ENCODE data around the gene SULT1A2. TPM values are rescaled to one million over a fixed set of nuclear protein-coding genes. Genes with fewer than 3 reads are reported as not detected.
"Not testable (repeated sequence)": the region's sequence is repeated elsewhere in the genome, so short reads cannot be mapped to it uniquely, and the experiment has no call there.

The SULT1A2 gene
- polyA plus RNA-seq (2013, experiment 1 of 2; ENCODE audit: insufficient read length) = not detected
- polyA plus RNA-seq (2013, experiment 2 of 2; ENCODE audit: insufficient read length) = not detected

DNA sequence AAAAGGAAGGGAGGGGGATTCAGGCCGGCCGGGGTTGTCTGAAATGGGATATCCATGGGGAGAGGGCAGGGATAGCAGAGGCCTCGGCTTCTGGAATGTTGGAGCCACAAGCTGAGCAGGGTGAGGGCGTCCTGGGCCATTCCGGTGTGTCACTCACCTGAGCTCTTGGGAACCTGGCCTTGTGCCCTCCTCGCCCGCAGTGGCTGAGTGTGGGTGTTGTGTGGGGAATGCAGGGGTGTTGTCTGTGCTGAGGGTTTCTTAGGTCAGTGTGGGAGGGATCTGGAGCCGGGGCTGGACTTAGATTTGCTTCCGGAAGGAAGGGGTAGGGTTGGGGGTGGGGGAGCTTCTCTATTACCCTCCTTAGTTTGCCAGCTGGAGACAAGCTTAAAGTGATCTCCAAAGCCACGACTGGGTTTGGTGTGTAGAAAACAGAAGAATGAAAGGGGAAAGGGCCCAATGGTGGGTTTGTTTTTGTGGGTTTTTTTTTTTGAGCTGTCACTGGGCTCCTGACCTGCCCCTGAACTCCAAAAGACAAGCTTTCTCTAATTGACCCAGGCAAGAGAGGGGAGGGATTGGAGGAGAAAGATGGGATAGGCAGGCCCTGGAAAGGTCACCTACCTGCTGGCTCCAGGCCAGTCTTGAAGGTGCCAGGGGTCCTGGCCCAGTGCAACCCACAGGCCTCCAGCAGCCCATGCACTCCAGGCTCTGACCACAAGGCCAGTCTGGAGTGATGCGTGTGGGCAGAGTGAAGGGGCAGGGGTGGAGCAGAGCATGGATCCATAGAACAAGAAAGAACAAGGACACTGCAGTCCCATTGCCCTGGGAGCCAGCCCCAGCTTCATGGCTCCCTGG, at the start of gene SULT1A2:
SULT1A2 (minus strand) TSS at position 211 of the 852 bp plus-strand sequence. CDS start 1,120 bp downstream, outside the sequence.
- DNase-seq = no peak

- DNase-seq = not testable (repeated sequence)
Measured at GRCh38 chr16:28639959-28640358, 43.1 kb upstream of the SULT1A2 start.

DNA sequence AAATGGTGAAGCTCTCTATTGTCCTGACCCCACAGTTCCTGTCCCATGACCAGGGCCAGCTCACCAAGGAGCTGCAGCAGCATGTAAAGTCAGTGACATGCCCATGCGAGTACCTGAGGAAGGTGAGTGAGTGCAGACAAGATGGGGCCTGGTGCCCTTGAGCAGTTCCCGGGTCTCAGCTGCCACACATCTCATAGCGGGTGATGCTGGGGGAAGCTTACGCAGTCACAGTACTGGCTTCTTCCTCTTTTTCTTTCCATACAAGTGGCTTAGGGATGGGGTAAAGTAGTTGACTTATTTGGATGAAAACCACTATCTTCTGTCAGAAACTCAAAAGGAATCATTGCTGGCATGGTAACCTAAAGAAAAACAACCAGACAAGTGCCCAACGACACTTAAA, 41.5 kb upstream of the SULT1A2 start:
- DNase-seq = not testable (repeated sequence)

DNA sequence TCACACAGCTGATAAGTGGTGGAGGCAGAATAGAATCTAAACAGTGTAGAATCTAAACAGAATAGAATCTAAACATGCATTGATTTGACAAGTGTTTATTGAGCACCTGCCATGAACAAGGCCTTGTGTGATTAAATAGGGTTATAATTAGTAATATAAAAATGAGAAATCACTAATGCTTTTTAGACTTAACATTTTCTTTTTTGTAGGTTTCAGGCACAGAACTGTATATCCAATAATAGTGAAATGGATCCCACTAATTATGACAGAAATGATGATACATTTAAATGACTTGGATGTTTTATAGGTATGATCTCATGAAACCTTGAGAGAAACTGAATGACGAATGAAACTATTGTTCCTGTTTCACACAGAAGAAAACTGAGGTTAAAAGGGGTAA, 40.9 kb upstream of the SULT1A2 start, which contains the start of gene NPIPB8:
NPIPB8 (plus strand) TSS at position 301 of the 400 bp plus-strand sequence. CDS start 296 bp downstream, outside the sequence.
- DNase-seq = not testable (repeated sequence)

DNA sequence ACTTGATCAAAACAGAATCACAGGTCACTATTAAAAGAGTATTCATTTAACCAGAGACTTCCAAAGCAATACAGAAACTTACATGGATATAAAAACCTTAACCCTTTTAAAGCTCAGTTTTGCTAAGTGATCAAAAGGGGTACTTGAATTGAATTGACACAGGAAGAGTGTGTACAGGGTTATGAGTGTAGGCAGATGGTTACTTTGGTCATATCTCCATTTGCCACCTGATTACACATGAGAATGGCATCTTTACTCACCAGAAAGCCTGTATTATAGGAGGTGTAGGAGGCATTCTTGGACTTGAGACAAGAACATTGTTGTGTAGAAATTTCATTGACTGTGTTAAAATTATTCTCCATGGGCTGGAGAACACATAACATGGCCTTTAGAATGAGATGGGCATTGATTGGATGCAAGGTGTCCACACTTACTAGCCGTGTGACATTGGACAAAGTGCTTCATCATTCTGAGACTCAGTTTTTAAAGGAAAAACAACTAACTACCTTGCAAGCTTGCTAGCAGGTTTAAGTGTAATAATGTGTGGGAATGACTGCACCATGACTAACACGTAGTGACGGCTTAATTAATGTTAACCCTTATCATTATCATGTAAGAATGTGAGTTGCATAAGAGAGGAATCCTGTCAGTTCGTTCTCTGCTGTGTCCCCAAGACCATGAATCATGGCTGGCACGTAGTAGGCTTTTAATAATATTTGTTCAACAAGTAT, 39.4 kb upstream of the SULT1A2 start:
- DNase-seq = peak; percentile 35

DNA sequence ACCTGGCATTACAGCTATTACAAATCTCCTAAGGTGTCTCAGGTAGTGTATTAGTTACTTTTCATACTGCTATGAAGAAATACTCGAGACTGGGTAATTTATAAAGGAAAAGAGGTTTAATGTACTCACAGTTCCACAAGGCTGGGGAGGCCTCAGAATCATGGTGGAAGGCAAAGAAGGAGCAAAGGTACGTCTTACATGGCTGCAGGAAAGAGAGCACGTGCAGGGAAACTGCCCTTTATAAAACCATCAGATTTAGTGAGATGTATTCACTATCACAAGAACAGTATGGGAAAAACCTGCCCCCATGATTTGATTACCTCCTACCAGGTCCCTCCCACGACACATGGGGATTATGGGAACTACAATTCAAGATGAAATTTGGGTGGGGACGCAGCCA, 34.1 kb upstream of the SULT1A2 start:
- DNase-seq = not testable (repeated sequence)

DNA sequence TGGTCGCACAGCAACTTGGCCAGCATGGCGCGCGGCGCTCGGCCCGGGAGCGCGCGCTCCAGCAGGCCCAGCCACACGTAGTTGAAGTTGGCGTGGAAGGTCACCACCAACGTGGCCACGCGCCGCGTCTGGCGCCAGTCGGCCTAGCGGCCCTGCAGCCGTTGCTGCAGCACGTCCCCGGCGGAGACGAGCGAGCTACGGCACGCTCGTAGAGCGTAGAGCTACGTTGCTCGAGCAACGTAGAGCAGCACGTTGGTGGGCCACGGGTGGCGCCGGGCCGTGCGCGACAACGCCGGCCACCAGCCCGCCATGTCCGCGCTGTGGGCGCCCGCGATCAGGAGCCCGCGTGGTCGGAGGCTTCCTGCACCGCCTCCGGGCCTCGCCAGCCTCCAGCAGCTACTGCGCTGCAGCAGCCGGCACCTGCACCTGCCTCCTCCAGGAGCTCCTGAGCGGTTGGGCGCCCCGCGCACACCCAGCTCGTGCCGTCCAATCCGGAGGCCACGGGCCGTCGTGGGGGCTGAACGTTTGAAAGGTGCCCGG, 26.4 kb upstream of the SULT1A2 start:
- no peak for DNase-seq

- not testable (repeated sequence) for DNase-seq
Measured at GRCh38 chr16:28622532-28623171, 25.8 kb upstream of the SULT1A2 start.

DNA sequence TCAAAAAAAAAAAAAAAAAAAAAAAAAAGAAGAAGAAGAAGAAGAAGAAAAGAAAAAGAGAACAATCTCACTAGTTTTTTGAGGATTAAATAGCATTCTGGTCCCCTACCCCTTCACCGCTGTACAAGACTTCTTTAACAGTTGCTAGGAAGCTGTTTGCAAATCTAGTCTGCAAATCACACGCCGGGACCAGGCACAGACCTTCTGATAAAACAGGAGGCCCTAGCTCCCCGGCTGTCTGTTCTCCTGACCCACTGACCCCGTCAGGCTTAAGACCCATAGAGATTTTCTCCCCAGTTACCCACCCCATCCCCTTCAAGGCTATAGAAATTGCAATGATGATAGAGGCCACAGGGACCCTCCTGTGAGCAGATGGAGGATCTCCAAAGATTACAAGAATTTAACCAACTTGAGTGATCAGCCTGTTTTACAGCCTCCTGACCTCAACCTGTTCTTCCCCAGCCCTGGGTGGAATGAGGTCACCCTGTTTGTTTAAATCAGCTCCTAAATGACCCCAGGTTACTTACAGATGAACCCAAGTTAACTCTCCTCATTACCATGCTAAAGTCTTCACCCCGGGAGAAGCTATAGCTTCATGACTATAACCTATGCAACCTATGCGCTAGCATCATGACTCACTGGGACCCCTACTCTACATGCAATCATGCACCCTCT, 24.8 kb upstream of the SULT1A2 start:
- DNase-seq = no peak

- DNase-seq = not testable (repeated sequence)
Measured at GRCh38 chr16:28620316-28620715, 23.5 kb upstream of the SULT1A2 start.

DNA sequence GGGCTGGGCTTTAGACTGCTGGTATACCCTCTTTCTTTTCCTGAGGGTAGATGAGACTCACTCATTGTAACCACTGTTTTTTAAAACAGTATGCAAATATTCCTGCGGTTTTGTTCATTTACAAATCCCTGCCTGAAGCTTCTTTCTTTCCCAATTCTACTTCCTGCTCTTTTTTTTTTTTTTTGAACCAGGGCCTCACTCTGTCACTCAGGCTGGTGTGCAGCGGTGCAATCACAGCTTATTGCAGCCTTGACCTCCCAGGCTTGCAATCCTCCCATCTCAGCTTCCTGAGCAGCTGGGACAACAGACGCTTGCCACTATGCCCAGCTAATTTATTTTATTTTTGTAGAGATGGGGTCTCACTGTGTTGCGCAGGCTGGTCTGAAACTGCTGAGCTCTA, 21.0 kb upstream of the SULT1A2 start:
- DNase-seq = no peak

DNA sequence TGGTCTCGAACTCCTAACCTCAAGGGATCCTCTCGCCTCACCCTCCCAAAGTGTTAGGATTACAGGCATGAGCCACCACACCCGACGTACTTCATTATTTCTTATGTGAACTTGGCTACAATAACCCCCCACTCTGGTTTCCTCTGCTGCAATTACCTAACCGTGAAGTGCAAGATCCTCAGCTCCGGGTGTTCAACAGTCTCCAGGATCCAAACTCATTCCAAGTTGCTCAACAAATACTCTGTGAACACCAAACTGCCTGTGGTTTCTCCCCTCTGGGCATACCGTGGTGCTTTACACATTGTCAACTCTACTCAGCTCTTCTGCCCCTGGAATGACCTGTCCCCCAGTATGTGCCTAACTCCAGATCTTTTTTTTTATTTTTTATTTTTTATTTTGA, 19.8 kb upstream of the SULT1A2 start:
- no peak for DNase-seq

DNA sequence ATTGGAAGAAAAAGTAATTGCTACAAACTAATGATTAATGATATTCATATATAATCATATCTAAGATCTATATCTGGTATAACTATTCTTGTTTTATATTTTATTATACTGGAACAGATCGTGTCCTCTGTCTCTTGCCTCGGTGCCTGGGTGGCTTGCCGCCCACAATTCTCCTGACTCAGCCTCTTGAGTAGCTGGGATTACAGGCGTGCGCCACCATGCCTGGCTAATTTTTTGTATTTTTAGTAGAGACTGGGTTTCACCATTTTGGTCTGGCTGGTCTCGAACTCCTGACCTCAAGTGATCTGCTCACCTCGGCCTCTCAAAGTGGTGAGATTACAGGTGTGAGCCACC, 19.4 kb upstream of the SULT1A2 start:
- DNase-seq = not testable (repeated sequence)

DNA sequence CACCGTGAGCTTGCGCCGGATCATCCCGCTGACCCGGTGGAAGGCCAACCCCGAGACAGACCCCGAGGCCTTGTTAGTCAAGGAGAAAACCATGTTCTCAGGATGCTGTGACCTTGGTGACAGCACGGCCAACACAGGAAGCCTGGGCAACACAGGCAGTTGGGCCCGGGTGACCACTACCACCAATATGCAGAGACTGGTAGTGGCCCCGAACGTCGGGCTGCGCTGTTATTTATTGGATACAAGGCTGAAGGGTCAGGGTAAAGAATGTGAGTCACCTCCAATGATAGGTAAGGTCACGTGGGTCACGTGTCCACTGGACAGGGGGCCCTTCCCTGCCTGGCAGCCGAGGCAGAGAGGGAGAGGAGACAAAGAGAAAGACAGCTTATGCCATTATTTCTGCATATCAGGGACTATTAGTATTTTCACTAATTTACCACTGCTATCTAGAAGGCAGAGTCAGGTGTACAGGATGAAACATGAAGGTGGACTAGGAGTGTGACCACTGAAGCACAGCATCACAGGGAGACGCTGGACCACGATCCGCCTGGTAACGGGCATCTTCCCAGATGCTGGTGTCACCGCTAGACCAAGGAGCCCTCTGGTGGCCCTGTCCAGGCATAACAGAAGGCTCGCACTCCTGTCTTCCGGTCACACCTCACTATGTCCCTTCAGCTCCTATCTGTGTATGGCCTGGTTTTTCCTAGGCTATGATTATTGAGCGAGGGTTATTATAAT, 18.8 kb upstream of the SULT1A2 start:
- DNase-seq = peak; percentile 23

- not testable (repeated sequence) for DNase-seq
Measured at GRCh38 chr16:28614561-28614960, 17.7 kb upstream of the SULT1A2 start.

DNA sequence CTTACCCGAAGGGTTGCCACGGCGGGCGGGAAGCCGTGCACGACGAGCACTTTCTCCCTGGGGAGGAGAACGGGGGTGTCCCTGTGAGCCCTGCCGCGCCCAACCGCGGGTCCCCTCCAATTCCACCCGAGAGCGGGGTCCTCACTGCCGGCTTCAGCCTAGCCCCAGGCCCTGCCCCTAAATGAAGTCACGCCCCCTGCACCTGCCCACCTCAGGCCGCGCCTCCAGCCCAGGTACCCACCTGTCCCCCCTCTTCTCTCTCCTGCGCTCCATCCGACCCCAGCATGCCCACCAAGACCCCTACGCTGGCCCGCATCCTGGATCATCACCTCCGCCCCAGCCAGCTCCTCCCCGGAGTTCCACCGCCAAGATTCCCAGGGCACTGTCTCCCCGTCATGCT, 17.1 kb upstream of the SULT1A2 start:
- not testable (repeated sequence) for DNase-seq

DNA sequence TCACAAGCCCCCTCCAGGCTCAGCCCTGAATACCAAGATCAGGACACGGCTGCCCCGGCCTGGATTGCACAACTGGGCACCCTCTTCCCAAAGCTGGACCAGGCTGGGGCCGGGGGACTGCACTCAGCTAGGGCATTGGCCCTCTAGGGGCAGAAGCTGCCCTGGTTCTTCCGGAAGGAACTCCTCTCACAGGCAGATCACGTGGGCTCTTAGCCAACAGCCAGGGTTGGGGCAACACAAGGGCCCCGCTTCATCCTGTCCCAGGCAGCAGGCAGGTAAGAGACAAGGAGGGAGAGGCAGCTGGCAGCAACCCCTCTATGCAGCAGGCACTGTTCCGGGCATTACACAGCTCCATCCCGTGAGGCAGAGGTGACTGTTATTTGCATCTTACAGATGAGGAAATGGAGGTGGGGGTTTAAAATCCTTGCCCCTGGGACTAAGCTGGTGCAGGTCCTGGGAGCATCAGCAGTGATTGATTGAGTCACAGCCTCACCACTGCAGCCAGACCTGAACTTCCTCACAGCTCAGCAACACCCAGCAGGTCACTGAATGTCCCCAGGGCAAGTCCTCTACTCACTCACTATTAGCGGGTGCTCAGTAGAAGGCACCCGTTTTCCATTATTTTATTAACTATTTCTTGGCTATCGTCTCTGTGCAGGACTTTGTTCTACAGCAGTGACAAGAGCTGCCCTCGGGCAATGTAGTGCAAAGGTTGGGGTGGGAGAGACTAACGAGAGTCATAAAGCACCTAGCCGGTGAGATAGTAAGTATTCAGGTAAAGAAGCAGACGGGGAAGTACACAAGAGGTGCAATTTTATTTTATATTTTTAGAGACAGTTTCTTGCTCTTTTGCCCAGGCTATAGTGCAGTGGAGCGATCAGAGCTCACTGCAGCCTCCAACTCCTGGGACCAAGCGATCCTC, 15.8 kb upstream of the SULT1A2 start:
- not testable (repeated sequence) for DNase-seq

- DNase-seq = no peak
Measured at GRCh38 chr16:28610595-28611191, 13.8 kb upstream of the SULT1A2 start.
